Astrocyte of the cerebellum (primary cell): Measurements from ENCODE around the gene ELP4.

ENCODE experiments used
- DNase-seq: peaks from one replicate; pipeline ENCODE4 v3.0.0-alpha.2; 2011; ENCODE audit warnings: low read depth
- H3K4me3 ChIP-seq: 2 replicates; pipeline ENCODE4 v1.5.1; 2011; ENCODE audit warnings: mild to moderate bottlenecking, low read depth, low read length, moderate library complexity
- in situ Hi-C: cut with HindIII; loops from 2 replicates; pipeline ENCODE4 v1.10.0; 2017; ENCODE audit warnings: low sequenced_read_pairs
- TF ChIP-seq, protein P1 (sequence below): IDR thresholded peaks from 2 replicates; pipeline ENCODE4 v1.5.1; 2012; ENCODE audit warnings: low read length, low read depth, moderate library complexity, mild to moderate bottlenecking; ENCODE audit errors: missing control alignments

ELP4 gene

DNA sequence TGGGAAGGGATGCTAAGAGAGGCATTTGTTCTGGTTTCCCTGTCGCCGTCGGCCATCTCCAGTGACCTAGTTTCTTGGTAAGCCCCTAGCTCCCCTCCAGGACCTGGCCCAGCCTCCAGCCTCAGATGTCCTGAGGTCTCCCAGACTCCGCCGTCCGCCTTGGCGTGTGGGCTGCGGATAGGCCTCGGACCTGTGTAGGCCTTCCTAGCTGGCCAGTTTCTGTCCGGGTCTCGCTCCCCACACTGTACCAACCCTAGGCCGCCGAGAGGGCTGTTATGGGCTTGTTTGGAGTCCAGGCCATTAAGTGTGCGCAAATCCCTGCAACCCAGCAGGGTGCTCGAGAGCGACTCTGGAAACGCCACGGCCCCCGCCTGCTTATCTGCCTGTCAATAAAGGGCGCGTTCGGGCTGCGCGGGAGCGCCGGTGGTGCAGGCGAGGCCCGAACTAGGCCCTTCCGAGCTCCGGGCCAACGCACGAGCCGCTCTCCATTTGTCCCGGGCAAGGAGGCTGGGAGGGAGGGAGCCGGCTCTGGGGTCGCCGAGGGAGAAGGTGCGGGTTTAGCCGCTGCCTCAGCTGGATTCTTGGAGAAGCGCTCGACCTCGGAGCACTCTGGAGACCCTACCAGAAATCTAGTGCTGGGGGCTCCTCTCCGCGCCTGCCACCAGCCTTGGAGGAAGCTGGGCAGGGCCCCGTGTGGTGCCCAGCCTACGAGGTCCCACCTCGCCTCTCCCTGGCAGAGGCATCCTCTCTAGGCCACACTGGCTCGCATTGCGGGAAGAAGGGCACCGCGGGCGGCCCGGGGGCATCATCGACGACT, 310.3 kb downstream of the ELP4 start:
- no peak overlapping the region for H3K4me3 ChIP-seq
- in situ Hi-C loops = no loop called here
- TF ChIP-seq, protein P1, sequence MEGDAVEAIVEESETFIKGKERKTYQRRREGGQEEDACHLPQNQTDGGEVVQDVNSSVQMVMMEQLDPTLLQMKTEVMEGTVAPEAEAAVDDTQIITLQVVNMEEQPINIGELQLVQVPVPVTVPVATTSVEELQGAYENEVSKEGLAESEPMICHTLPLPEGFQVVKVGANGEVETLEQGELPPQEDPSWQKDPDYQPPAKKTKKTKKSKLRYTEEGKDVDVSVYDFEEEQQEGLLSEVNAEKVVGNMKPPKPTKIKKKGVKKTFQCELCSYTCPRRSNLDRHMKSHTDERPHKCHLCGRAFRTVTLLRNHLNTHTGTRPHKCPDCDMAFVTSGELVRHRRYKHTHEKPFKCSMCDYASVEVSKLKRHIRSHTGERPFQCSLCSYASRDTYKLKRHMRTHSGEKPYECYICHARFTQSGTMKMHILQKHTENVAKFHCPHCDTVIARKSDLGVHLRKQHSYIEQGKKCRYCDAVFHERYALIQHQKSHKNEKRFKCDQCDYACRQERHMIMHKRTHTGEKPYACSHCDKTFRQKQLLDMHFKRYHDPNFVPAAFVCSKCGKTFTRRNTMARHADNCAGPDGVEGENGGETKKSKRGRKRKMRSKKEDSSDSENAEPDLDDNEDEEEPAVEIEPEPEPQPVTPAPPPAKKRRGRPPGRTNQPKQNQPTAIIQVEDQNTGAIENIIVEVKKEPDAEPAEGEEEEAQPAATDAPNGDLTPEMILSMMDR = no peak
- DNase-seq = no peak

DNA sequence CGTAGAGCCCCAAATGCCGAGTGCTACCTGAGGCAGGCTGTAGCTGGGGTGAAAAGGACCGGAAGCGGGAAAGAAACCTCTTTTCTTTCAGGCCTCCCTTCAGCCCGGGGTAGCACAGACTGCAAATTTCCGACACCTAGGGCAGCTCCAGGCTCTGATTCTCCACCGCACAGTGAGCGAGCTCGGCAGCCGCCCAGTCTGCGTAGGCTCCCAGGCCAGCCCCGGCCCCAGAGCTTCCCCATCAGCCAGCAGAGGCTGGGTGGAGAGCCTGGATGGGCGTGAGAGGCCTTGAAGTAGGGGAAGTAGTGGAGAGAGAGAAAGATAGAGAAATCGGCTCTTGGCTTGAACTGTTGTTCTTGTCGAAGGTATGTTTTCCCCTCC, 310.9 kb downstream of the ELP4 start:
- no peak overlapping the region for H3K4me3 ChIP-seq
- TF ChIP-seq, protein P1 = no peak
- in situ Hi-C loops = no loop called here
- DNase-seq = no peak

DNA sequence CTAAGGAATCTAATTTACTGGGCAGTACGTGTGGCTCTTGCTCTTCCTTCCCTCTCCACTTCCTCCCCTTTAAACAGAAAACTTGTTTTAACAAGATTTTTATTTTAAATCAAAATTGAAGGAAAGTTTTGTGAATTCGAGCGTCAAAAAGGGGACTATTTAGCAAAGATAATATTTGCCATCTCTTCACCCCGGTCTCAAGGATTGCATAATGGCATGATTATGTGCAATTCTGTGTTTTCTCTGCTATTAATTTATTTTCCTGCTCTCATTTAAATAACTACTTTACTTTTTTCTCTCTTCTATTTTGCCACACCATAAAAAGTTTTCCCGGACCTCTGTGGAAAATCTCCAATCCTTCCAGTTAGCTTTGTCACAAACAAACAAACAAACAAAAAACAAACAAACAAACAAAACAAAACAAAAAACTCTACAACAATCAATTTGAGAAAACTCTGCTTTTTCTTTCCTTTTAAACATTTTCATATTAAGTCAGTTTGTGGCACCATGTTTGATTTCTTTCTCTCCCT, 311.7 kb downstream of the ELP4 start:
- H3K4me3 ChIP-seq = no peak overlapping the region
- no peak for DNase-seq
- in situ Hi-C loops = no loop called here
- TF ChIP-seq, protein P1 = no peak

DNA sequence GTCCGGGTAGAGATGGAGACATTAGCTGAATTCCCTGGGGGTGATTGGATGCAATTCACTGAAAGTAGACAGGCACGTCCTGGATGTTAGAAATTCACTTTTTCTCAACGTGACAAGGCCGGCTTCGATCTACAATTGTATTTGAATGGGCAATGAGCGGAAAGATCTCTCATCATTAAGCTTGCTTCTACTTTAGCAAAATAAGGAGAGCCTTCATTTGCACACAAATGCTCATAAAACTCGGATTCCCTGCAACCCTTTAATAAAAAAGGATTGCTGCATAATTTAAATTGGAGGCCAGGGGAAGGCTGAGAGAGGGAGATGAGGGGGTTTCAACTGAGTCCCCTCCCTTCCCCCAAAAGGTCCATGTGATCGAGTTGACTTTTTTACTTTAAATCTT, 312.2 kb downstream of the ELP4 start:
- in situ Hi-C loops = no loop called here
- DNase-seq = no peak
- TF ChIP-seq, protein P1 = no peak

DNA sequence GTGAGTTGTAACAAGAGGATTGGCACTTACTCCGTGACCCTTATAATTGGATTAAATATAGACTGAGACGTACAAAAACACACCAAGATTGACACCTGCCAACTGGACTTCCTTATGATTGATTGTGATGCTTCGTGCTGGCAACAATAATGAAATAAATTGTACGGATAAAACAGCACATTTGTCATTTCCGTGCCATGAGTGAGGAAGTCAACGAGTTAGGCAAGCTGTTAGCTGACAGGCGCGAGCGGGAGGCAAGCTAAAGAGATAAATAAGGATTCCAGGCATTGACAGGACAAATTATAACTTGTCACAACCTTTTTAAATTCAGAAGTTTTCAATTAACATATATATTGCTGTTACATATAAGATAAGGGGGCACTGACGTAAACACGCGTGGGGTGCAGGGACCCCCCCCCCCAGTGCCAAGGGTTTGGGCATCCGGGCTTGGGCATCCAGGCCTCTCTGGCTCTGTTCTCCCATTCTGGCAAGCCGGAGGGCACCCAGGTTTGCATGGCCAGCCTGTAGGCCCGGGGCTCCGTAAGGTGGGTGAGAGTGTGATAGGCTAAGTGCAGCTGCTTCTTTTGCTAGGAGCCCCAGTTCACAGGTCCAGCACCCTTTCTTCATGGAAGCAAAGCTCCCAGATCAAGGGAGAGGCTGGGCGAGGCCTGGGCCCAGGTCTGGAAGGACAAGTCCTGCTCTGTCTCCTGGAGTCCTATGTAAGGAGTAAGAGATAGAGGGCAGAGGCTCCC, 312.8 kb downstream of the ELP4 start:
- H3K4me3 ChIP-seq = no peak overlapping the region
- in situ Hi-C loops = no loop called here
- TF ChIP-seq, protein P1 = no peak
- DNase-seq = no peak

More for the DNA sequence above, 312.2 kb downstream of the ELP4 start:
- no peak overlapping the region for H3K4me3 ChIP-seq

DNA sequence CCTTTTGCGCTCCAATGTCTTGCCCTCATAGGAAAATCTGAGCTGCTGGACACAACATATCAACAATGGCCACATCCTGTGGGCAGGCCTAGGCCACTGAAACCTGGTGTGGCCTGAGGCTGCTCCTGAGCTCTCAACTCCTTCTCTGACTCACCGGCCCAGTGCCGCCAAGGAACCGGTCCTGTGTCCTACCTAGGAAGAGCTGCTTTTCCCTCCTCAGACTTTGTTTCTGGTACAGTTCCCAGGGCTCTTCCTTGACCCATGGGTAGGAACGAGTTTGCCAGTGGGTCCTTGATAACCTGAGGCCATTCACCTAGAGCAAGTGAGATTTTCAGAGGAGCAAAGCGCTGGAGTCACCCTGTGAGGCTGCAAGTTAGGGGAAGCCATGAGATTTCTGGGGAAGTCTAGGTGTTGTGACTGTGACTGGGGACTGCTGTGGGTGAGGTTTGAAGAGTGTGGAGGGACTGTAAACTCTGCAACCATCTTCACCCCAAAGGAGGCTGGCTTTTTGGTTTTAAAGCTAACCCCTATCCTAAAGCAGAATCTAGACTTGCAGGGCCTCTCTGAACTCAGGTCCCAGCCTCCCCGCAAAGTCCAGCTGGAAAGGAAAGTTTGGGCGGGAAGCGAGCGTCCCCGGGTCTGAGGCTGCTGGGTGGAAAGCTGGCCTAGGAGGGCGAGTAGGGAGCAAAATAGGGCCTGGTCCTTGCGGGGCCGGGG, 313.5 kb downstream of the ELP4 start:
- no peak overlapping the region for H3K4me3 ChIP-seq
- no peak for DNase-seq
- TF ChIP-seq, protein P1 = no peak
- in situ Hi-C loops = no loop called here
